ENCODE measurements around the gene KIAA0586.

Gene KIAA0586

GRCh38 chr14:58598028-58598803 lies 170.7 kb downstream of the KIAA0586 start:
- no peak for DNase-seq (ENCODE audit: low read depth)

- no peak for DNase-seq (ENCODE audit: low read depth)
These were observed 171.4 kb downstream of the KIAA0586 start for GRCh38 chr14:58598804-58599525.

GRCh38 chr14:58599707-58600106 lies 172.2 kb downstream of the KIAA0586 start:
- no peak for DNase-seq (ENCODE audit: low read depth)

Measured in fibroblast of the conjunctiva (primary cell).